Skin epidermis (tissue), 12 donors: ENCODE measurements around the gene OAF.

Source experiments
- H3K27ac ChIP-seq, 21 experiments: fragments of 200-600 bp; sonication (generic) in 11 of 21; one replicate each; pipeline ENCODE4 v1.5.0; 2020; ENCODE audit warnings: mild to moderate bottlenecking in 3 of 21, inconsistent platforms in 2 of 21, moderate library complexity in 2 of 21
- H3K4me3 ChIP-seq, 7 experiments: fragments of 200-600 bp; sonication (generic) in 2 of 7; one replicate each; pipeline ENCODE4 v1.5.0; 2020; ENCODE audit warnings: inconsistent platforms in 2 of 7, mild to moderate bottlenecking in 2 of 7, moderate library complexity in 1 of 7

Gene OAF

GRCh38 chr11:120182790-120183491 is 27.9 kb upstream of the OAF start:
- H3K4me3 ChIP-seq, result no peak overlapping the region

GRCh38 chr11:120183701-120184141 is 27.1 kb upstream of the OAF start:
- H3K27ac ChIP-seq, result peak overlapping the region in 6 of 21 experiments; percentile 9 to 84 (median 24)
- H3K4me3 ChIP-seq, result no peak overlapping the region

More at GRCh38 chr11:120182790-120183491, 27.9 kb upstream of the OAF start:
- peak overlapping the region in 3 of 21 experiments; percentile 5 to 49 (median 20) for H3K27ac ChIP-seq

GRCh38 chr11:120184371-120184945 is 26.4 kb upstream of the OAF start:
- H3K27ac ChIP-seq, result peak overlapping the region in 16 of 21 experiments; percentile 6 to 84 (median 32)
- H3K4me3 ChIP-seq, result no peak overlapping the region

- peak overlapping the region in 17 of 21 experiments; percentile 6 to 84 (median 36) for H3K27ac ChIP-seq
- no peak overlapping the region for H3K4me3 ChIP-seq
Measured at GRCh38 chr11:120184946-120185705, 25.7 kb upstream of the OAF start.

GRCh38 chr11:120185706-120186455 is 25.0 kb upstream of the OAF start:
- no peak overlapping the region for H3K4me3 ChIP-seq

GRCh38 chr11:120186456-120186773 is 24.4 kb upstream of the OAF start:
- Histone ChIP-seq H3K27ac (peak overlapping the region in 19 of 21 experiments; percentile 36 to 85 (median 64)), H3K4me3 (no peak overlapping the region)

More at GRCh38 chr11:120185706-120186455, 25.0 kb upstream of the OAF start:
- peak overlapping the region in 18 of 21 experiments; percentile 36 to 85 (median 65) for H3K27ac ChIP-seq

GRCh38 chr11:120186774-120187591 is 23.8 kb upstream of the OAF start:
- Histone ChIP-seq H3K27ac (peak overlapping the region in 19 of 21 experiments; percentile 41 to 85 (median 64)), H3K4me3 (no peak overlapping the region)

GRCh38 chr11:120188371-120188770 is 22.5 kb upstream of the OAF start:
- Histone ChIP-seq H3K27ac (peak overlapping the region in 6 of 21 experiments; percentile 6 to 84 (median 45)), H3K4me3 (no peak overlapping the region)

GRCh38 chr11:120188811-120189455 is 21.9 kb upstream of the OAF start:
- Histone ChIP-seq H3K27ac (no peak overlapping the region), H3K4me3 (no peak overlapping the region)

- Histone ChIP-seq H3K27ac (no peak overlapping the region), H3K4me3 (no peak overlapping the region)
Measured at GRCh38 chr11:120191058-120191457, 19.8 kb upstream of the OAF start.

GRCh38 chr11:120192831-120193625 is 17.8 kb upstream of the OAF start:
- Histone ChIP-seq H3K27ac (no peak overlapping the region), H3K4me3 (no peak overlapping the region)

- no peak overlapping the region for H3K4me3 ChIP-seq
Measured at GRCh38 chr11:120194166-120194565, 16.7 kb upstream of the OAF start.

GRCh38 chr11:120195601-120196320 is 15.1 kb upstream of the OAF start:
- Histone ChIP-seq H3K27ac (no peak overlapping the region), H3K4me3 (no peak overlapping the region)

More at GRCh38 chr11:120194166-120194565, 16.7 kb upstream of the OAF start:
- H3K27ac ChIP-seq, result no peak overlapping the region

- Histone ChIP-seq H3K4me3 (no peak overlapping the region), H3K27ac (peak overlapping the region in 1 of 21 experiments; percentile 2)
Measured at GRCh38 chr11:120196826-120197225, 14.0 kb upstream of the OAF start.

- peak overlapping the region in 1 of 21 experiments; percentile 2 for H3K27ac ChIP-seq
- no peak overlapping the region for H3K4me3 ChIP-seq
Measured at GRCh38 chr11:120197251-120197891, 13.5 kb upstream of the OAF start.

- no peak overlapping the region for H3K27ac ChIP-seq
- H3K4me3 ChIP-seq, result no peak overlapping the region
Measured at GRCh38 chr11:120197977-120198376, 12.9 kb upstream of the OAF start.

- no peak overlapping the region for H3K4me3 ChIP-seq
- H3K27ac ChIP-seq, result no peak overlapping the region
Measured at GRCh38 chr11:120198403-120198786, 12.4 kb upstream of the OAF start.
